Loucy (cell line): Measurements from ENCODE around the gene ST6GALNAC4.

ENCODE experiments used
- H2AFZ ChIP-seq: fragments of 200-600 bp; sonication (generic); 2 replicates; pipeline ENCODE4 v1.6.0; 2016; ENCODE audit warnings: antibody characterized with exemption, mild to moderate bottlenecking, low read length, moderate library complexity
- H3F3A ChIP-seq: fragments of 200-600 bp; 2 replicates; pipeline ENCODE4 v1.6.0; 2016; ENCODE audit warnings: antibody characterized with exemption, low read depth, mild to moderate bottlenecking
- H3K27me3 ChIP-seq: fragments of 200-600 bp; sonication (generic); 2 replicates; pipeline ENCODE4 v1.6.1; 2014; ENCODE audit warnings: low read length, mild to moderate bottlenecking; ENCODE audit not compliant: insufficient read depth, poor library complexity, severe bottlenecking
- H3K36me3 ChIP-seq: fragments of 200-600 bp; sonication (generic); 2 replicates; pipeline ENCODE4 v1.6.1; 2016; ENCODE audit warnings: low read length; ENCODE audit not compliant: insufficient read depth
- H3K4me1 ChIP-seq: fragments of 200-600 bp; sonication (generic); 2 replicates; pipeline ENCODE4 v1.5.1; 2014; ENCODE audit warnings: low read length, mild to moderate bottlenecking; ENCODE audit not compliant: insufficient read depth, poor library complexity, severe bottlenecking
- H3K4me2 ChIP-seq: fragments of 200-600 bp; sonication (generic); 2 replicates; pipeline ENCODE4 v1.6.0; 2014; ENCODE audit warnings: antibody characterized with exemption, low read length, low read depth, mild to moderate bottlenecking; ENCODE audit not compliant: poor library complexity, severe bottlenecking
- H3K4me3 ChIP-seq: fragments of 200-600 bp; sonication (generic); 2 replicates; pipeline ENCODE4 v1.5.1; 2014; ENCODE audit warnings: low read length, mild to moderate bottlenecking, mixed read lengths; ENCODE audit not compliant: poor library complexity, severe bottlenecking
- H3K79me2 ChIP-seq: fragments of 200-600 bp; sonication (generic); 2 replicates; pipeline ENCODE4 v1.6.1; 2014; ENCODE audit warnings: low read length; ENCODE audit not compliant: insufficient read depth
- H3K9ac ChIP-seq: fragments of 200-600 bp; sonication (generic); 2 replicates; pipeline ENCODE4 v1.6.0; 2014; ENCODE audit warnings: mild to moderate bottlenecking, low read depth, low read length, moderate library complexity; ENCODE audit not compliant: poor library complexity, severe bottlenecking
- H3K9me2 ChIP-seq: fragments of 200-600 bp; sonication (generic); replicated peaks from 2 replicates; pipeline ENCODE4 v1.6.1; 2016; ENCODE audit warnings: low read depth, low read length, mixed read lengths
- H3K9me3 ChIP-seq: fragments of 200-600 bp; sonication (generic); 2 replicates; pipeline ENCODE4 v1.6.1; 2014; ENCODE audit warnings: mild to moderate bottlenecking, antibody characterized with exemption, low read length, low read depth; ENCODE audit not compliant: insufficient read depth
- H4K20me1 ChIP-seq: fragments of 200-600 bp; sonication (generic); 2 replicates; pipeline ENCODE4 v1.6.0; 2014; ENCODE audit warnings: antibody characterized with exemption, low read length, mild to moderate bottlenecking; ENCODE audit not compliant: insufficient read depth, poor library complexity, severe bottlenecking
- CTCF ChIP-seq: fragments of 200-600 bp; sonication (generic); conservative IDR thresholded peaks from 2 replicates; pipeline ENCODE4 v1.5.1; 2014; ENCODE audit warnings: mild to moderate bottlenecking, antibody characterized with exemption, low read length
- EZH2phosphoT487 ChIP-seq: fragments of 200-600 bp; IDR thresholded peaks from 2 replicates; pipeline ENCODE4 v1.6.1; 2018; ENCODE audit warnings: antibody characterized with exemption, mild to moderate bottlenecking, moderate library complexity, borderline replicate concordance

ST6GALNAC4 gene

DNA sequence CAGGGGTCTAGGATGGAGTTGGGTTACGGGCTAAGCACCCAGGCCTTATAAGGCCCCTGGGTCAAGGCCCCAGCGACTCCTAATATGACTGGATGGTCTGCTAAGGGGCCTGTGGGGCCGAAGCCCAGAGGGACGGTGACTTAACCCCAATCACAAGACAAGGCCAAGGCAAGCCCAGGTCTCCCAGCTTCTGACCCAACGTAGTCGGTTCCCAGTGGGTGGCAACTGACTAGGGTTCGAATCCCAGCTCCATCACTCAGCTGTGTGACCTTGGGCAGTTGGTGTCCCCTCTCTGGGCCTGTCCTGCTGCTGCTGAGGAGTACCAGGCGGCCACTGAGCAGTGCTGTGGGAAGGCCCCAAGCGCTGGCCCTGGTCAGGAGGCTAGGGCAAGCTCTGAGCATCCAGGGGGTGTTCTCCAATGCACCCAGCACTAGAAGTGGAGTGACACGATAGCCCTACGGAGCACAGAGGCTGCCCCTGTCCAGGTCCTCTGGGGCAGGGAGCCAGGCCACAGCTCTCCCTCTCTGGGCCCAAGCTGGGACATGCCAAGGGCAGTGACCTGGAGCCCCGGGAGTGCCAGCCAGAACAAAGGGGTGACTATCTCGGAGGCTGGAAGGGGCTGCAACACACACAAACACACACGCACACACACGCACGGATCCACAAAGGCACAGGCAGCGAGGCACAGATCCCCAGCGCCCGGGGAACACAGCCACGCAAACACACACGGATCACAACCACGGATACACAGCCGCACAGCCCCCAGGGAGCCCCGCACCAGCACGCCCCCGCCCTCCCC is 39.9 kb downstream of the ST6GALNAC4 start:
- Histone ChIP-seq H3K4me3 (no peak overlapping the region), H2AFZ (no peak overlapping the region), H3K4me2 (no peak overlapping the region)

GRCh38 chr9:127876026-127876763 is 40.6 kb downstream of the ST6GALNAC4 start:
- no peak overlapping the region for H2AFZ ChIP-seq
- H3K27me3 ChIP-seq, result no peaks in the 10 kb centered on the region
- no peak for TF ChIP-seq CTCF
- TF ChIP-seq EZH2phosphoT487, result no peak
- no peaks in the 10 kb centered on the region for H3K36me3 ChIP-seq
- no peaks in the 10 kb centered on the region for H3K79me2 ChIP-seq
- no peaks in the 10 kb centered on the region for H4K20me1 ChIP-seq
- H3K9me3 ChIP-seq, result no peaks in the 10 kb centered on the region
- no peak overlapping the region for H3K9ac ChIP-seq
- H3K4me1 ChIP-seq, result no peaks in the 10 kb centered on the region
- no peak overlapping the region for H3K4me3 ChIP-seq
- H3K4me2 ChIP-seq, result no peak overlapping the region
- no peaks in the 10 kb centered on the region for H3K9me2 ChIP-seq
- no peaks in the 10 kb centered on the region for H3F3A ChIP-seq

More for the DNA sequence above, 39.9 kb downstream of the ST6GALNAC4 start:
- no peaks in the 10 kb centered on the region for H3K4me1 ChIP-seq
- no peaks in the 10 kb centered on the region for H3K79me2 ChIP-seq
- H3F3A ChIP-seq, result no peaks in the 10 kb centered on the region
- H3K9ac ChIP-seq, result no peak overlapping the region
- H3K9me2 ChIP-seq, result no peaks in the 10 kb centered on the region
- H3K9me3 ChIP-seq, result no peaks in the 10 kb centered on the region
- no peaks in the 10 kb centered on the region for H3K36me3 ChIP-seq
- TF ChIP-seq EZH2phosphoT487, result no peak
- no peak for TF ChIP-seq CTCF
- no peaks in the 10 kb centered on the region for H4K20me1 ChIP-seq
- no peaks in the 10 kb centered on the region for H3K27me3 ChIP-seq

DNA sequence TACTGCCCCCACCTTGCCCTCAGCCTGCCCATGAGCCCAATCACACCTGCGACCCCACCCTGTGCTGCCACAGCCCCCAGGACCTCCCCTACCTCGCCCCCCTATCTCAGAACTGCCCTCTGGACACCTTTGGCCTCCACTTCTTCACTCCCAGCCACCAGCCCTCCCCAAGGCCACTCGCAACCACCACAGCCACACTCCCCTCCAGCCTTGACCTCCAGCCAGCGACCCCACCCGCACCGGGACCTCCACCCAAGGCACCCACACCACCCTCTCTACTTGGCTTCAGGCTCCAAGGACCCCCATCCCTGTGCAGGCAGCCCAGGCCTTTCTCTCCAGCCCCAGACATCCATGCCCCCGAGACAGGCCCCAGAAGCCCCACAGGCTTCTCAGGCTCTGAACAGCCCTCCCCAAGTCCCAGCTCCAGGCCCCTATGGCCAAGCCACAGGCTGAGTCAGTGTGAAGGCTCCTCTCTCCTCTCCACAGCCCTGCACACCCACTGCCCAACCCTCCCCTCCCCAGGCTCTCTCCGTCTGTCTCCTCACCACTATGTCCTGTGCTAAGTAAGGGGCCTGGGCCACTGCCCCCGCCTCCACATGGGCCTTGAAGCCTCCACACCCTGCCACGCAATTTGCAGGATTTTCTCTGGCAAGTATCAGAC is 41.4 kb downstream of the ST6GALNAC4 start:
- Histone ChIP-seq H3K9ac (peak overlapping the region; percentile 17), H3K27me3 (no peaks in the 10 kb centered on the region), H3F3A (no peaks in the 10 kb centered on the region), H3K36me3 (no peaks in the 10 kb centered on the region), H3K9me3 (no peaks in the 10 kb centered on the region), H3K9me2 (no peaks in the 10 kb centered on the region), H3K4me3 (no peak overlapping the region), H3K4me1 (no peaks in the 10 kb centered on the region), H4K20me1 (no peaks in the 10 kb centered on the region), H3K4me2 (no peak overlapping the region), H3K79me2 (no peaks in the 10 kb centered on the region), H2AFZ (no peak overlapping the region)
- TF ChIP-seq EZH2phosphoT487, result no peak
